H9 (cell line): Measurements from ENCODE around the gene ABCA4. TPM values are rescaled to one million over a fixed set of nuclear protein-coding genes. Genes with fewer than 3 reads are reported as not detected.

ENCODE experiments used
- DNase-seq: peaks from one replicate; pipeline ENCODE4 v3.0.0-alpha.2; 2017
- H2AFZ ChIP-seq: one replicate; pipeline ENCODE4 v1.6.1; 2013; ENCODE audit warnings: mild to moderate bottlenecking, low read length, control low read depth, moderate library complexity
- H2AK5ac ChIP-seq: 2 replicates; pipeline ENCODE4 v1.6.1; 2013; ENCODE audit warnings: low read length, control low read depth, mixed read lengths; ENCODE audit not compliant: insufficient read length
- H2BK120ac ChIP-seq: one replicate; pipeline ENCODE4 v1.6.1; 2013; ENCODE audit warnings: low read depth, mild to moderate bottlenecking, low read length, control low read depth, inconsistent platforms; ENCODE audit not compliant: poor library complexity, severe bottlenecking
- H2BK12ac ChIP-seq: 2 replicates; pipeline ENCODE4 v1.6.1; 2013; ENCODE audit warnings: low read length, control low read depth, mixed read lengths, low read depth; ENCODE audit not compliant: insufficient read length
- H2BK15ac ChIP-seq: 2 replicates; pipeline ENCODE4 v1.6.1; 2013; ENCODE audit warnings: low read depth, low read length, control low read depth
- H2BK20ac ChIP-seq: one replicate; pipeline ENCODE4 v1.6.1; 2013; ENCODE audit warnings: low read depth, mild to moderate bottlenecking, low read length, control low read depth, inconsistent platforms; ENCODE audit not compliant: poor library complexity, severe bottlenecking
- H2BK5ac ChIP-seq: 2 replicates; pipeline ENCODE4 v1.6.1; 2013; ENCODE audit warnings: low read length, control low read depth, mixed read lengths; ENCODE audit not compliant: insufficient read length
- H3K14ac ChIP-seq: 2 replicates; pipeline ENCODE4 v1.6.1; 2013; ENCODE audit warnings: low read length, control low read depth; ENCODE audit not compliant: insufficient read depth
- H3K18ac ChIP-seq: 2 replicates; pipeline ENCODE4 v1.6.1; 2013; ENCODE audit warnings: low read depth, mild to moderate bottlenecking, mixed read lengths, low read length, control low read depth; ENCODE audit not compliant: insufficient read length
- H3K23ac ChIP-seq: 2 replicates; pipeline ENCODE4 v1.6.1; 2013; ENCODE audit warnings: low read length, control low read depth, mixed read lengths, low read depth; ENCODE audit not compliant: insufficient read length
- H3K23me2 ChIP-seq: 2 replicates; pipeline ENCODE4 v1.6.1; 2013; ENCODE audit warnings: low read depth, mild to moderate bottlenecking, mixed read lengths, low read length, control low read depth; ENCODE audit not compliant: insufficient read length, poor library complexity, severe bottlenecking
- H3K27ac ChIP-seq: 2 replicates; pipeline ENCODE4 v1.5.1; 2013; ENCODE audit warnings: low read length, control low read depth, mixed read lengths, low read depth; ENCODE audit not compliant: insufficient read length
- H3K27me3 ChIP-seq: 2 replicates; pipeline ENCODE4 v1.6.1; 2013; ENCODE audit warnings: low read length, control low read depth, inconsistent platforms; ENCODE audit not compliant: insufficient read depth
- H3K4ac ChIP-seq: 2 replicates; pipeline ENCODE4 v1.6.1; 2013; ENCODE audit warnings: low read depth, mild to moderate bottlenecking, control low read depth, inconsistent platforms, low read length, moderate library complexity
- H3K4me1 ChIP-seq: 2 replicates; pipeline ENCODE4 v1.6.1; 2013; ENCODE audit warnings: low read length, control low read depth, inconsistent platforms; ENCODE audit not compliant: insufficient read depth
- H3K4me2 ChIP-seq: 2 replicates; pipeline ENCODE4 v1.6.1; 2013; ENCODE audit warnings: low read length, control low read depth, mixed read lengths; ENCODE audit not compliant: insufficient read length, insufficient read depth
- H3K56ac ChIP-seq: 2 replicates; pipeline ENCODE4 v1.6.1; 2013; ENCODE audit warnings: low read depth, mild to moderate bottlenecking, mixed read lengths, low read length, control low read depth; ENCODE audit not compliant: insufficient read length
- H3K79me1 ChIP-seq: 2 replicates; pipeline ENCODE4 v1.6.1; 2013; ENCODE audit warnings: low read depth, mild to moderate bottlenecking, moderate library complexity, low read length, control low read depth, inconsistent platforms; ENCODE audit not compliant: insufficient read depth, poor library complexity, severe bottlenecking
- H3K79me2 ChIP-seq: 2 replicates; pipeline ENCODE4 v1.6.1; 2013; ENCODE audit warnings: low read length, control low read depth, inconsistent platforms; ENCODE audit not compliant: insufficient read depth
- H3K9ac ChIP-seq: 2 replicates; pipeline ENCODE4 v1.6.1; 2013; ENCODE audit warnings: low read length, control low read depth, mixed read lengths; ENCODE audit not compliant: insufficient read length; ENCODE audit errors: extremely low read depth
- H3K9me3 ChIP-seq: one replicate; pipeline ENCODE4 v1.6.1; 2013; ENCODE audit warnings: low read depth, low read length, inconsistent platforms; ENCODE audit not compliant: control insufficient read depth
- H3T11ph ChIP-seq: one replicate; pipeline ENCODE4 v1.6.1; 2013; ENCODE audit warnings: mild to moderate bottlenecking, low read length, control low read depth, inconsistent platforms
- H4K20me1 ChIP-seq: one replicate; pipeline ENCODE4 v1.6.1; 2013; ENCODE audit not compliant: control insufficient read depth, insufficient read length, insufficient read depth
- H4K5ac ChIP-seq: 2 replicates; pipeline ENCODE4 v1.6.1; 2013; ENCODE audit warnings: low read depth, mild to moderate bottlenecking, mixed read lengths, low read length, control low read depth; ENCODE audit not compliant: insufficient read length
- H4K8ac ChIP-seq: replicated peaks from 2 replicates; pipeline ENCODE4 v1.6.1; 2013; ENCODE audit warnings: low read length, control low read depth, mixed read lengths, low read depth; ENCODE audit not compliant: insufficient read length
- H4K91ac ChIP-seq: 2 replicates; pipeline ENCODE4 v1.6.1; 2013; ENCODE audit warnings: low read depth, mild to moderate bottlenecking, moderate library complexity, mixed read lengths, low read length, control low read depth; ENCODE audit not compliant: insufficient read length
- H3K27ac Mint-ChIP-seq, 3 experiments: 2 replicates in 2 of 3; 3 replicates in 1 of 3; pipeline ENCODE4 v1.8.0; 2020 to 2021; ENCODE audit warnings: mixed read lengths in 3 of 3, mild to moderate bottlenecking in 1 of 3, moderate library complexity in 1 of 3
- H3K27me3 Mint-ChIP-seq: 2 replicates; pipeline ENCODE4 v1.8.0; 2021; ENCODE audit warnings: low read depth, mild to moderate bottlenecking, moderate library complexity, mixed read lengths
- H3K36me3 Mint-ChIP-seq, 3 experiments: 2 replicates in 2 of 3; 3 replicates in 1 of 3; pipeline ENCODE4 v1.8.0; 2020 to 2021; ENCODE audit warnings: low read depth in 3 of 3, mixed read lengths in 3 of 3; ENCODE audit not compliant: insufficient read depth in 1 of 3
- H3K4me1 Mint-ChIP-seq, 2 experiments: 2 replicates each; pipeline ENCODE4 v1.8.0; 2020; ENCODE audit warnings: mixed read lengths in 2 of 2
- H3K4me3 Mint-ChIP-seq, 2 experiments: 2 replicates in 1 of 2; 3 replicates in 1 of 2; pipeline ENCODE4 v1.8.0; 2020 to 2021; ENCODE audit warnings: mild to moderate bottlenecking in 2 of 2, mixed read lengths in 2 of 2, moderate library complexity in 1 of 2
- H3K9me3 Mint-ChIP-seq, 2 experiments: 2 replicates in 1 of 2; 3 replicates in 1 of 2; pipeline ENCODE4 v1.8.0; 2020; ENCODE audit warnings: mild to moderate bottlenecking in 2 of 2, mixed read lengths in 2 of 2, moderate library complexity in 1 of 2
- WGBS: extraction: QIAGEN DNeasy Blood & Tissue Kit; methylation state at CpG from one replicate; pipeline ENCODE4 v1.1.7; 2013; ENCODE audit warnings: missing lambda C conversion rate, low lambda C conversion rate, mixed read lengths; ENCODE audit not compliant: insufficient read length; ENCODE audit errors: extremely low coverage; 5-methylcytosine and 5-hydroxymethylcytosine counted together
- total RNA-seq: library from RNA; stranded (reverse); gene quantifications from 2 replicates; pipeline ENCODE4 v1.2.1, GENCODE V29; 2021
- TF ChIP-seq, protein P1 (sequence below): fragments of 200-600 bp; sonication (generic); conservative IDR thresholded peaks from 3 replicates; pipeline ENCODE4 v1.8.0; 2021; ENCODE audit warnings: antibody characterized with exemption, mild to moderate bottlenecking

Gene ABCA4
- total RNA-seq, 1 experiment from 2014 or later, result not detected

DNA sequence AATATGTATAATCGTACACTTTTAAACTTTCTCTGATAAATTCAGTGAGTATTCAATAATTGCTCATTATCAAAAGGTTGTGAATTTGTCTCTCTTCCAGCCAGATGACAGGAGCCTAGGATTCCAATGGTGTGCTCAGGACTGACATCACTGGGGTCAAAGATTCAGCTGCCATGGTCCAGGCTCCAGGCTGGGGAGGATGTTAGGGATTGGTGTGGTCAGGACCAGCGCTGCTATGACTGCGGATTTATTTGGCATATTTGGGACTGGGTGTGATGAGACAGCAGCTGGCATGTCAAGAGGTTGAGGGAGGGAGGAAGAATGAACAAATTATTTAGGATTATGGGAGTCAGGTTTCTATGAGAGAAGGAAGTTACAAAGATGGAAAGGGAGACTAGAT is 48.2 kb upstream of the ABCA4 start:
- H3K4me1 ChIP-seq, result no peaks in the 10 kb centered on the region
- H3K23me2 ChIP-seq, result no peaks in the 10 kb centered on the region
- no peak overlapping the region for H2AK5ac ChIP-seq
- H2BK5ac ChIP-seq, result no peak overlapping the region
- H3K4ac ChIP-seq, result no peak overlapping the region
- no peak overlapping the region for H2AFZ ChIP-seq
- H3K79me1 ChIP-seq, result no peaks in the 10 kb centered on the region
- no peak overlapping the region for H4K91ac ChIP-seq
- H3K9me3 ChIP-seq, result no peaks in the 10 kb centered on the region
- TF ChIP-seq, protein P1, sequence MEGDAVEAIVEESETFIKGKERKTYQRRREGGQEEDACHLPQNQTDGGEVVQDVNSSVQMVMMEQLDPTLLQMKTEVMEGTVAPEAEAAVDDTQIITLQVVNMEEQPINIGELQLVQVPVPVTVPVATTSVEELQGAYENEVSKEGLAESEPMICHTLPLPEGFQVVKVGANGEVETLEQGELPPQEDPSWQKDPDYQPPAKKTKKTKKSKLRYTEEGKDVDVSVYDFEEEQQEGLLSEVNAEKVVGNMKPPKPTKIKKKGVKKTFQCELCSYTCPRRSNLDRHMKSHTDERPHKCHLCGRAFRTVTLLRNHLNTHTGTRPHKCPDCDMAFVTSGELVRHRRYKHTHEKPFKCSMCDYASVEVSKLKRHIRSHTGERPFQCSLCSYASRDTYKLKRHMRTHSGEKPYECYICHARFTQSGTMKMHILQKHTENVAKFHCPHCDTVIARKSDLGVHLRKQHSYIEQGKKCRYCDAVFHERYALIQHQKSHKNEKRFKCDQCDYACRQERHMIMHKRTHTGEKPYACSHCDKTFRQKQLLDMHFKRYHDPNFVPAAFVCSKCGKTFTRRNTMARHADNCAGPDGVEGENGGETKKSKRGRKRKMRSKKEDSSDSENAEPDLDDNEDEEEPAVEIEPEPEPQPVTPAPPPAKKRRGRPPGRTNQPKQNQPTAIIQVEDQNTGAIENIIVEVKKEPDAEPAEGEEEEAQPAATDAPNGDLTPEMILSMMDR, result no peak
- H3K4me2 ChIP-seq, result no peak overlapping the region
- H3K23ac ChIP-seq, result no peak overlapping the region
- Mint-ChIP-seq H3K27me3 (no peaks in the 10 kb centered on the region), H3K4me1 (no peaks in the 10 kb centered on the region), H3K36me3 (no peaks in the 10 kb centered on the region), H3K4me3 (no peak overlapping the region), H3K9me3 (no peaks in the 10 kb centered on the region; a peak in 1 of 5 replicates), H3K27ac (no peak overlapping the region)
- H4K20me1 ChIP-seq, result no peaks in the 10 kb centered on the region
- H3K14ac ChIP-seq, result no peak overlapping the region
- H3K27ac ChIP-seq, result no peak overlapping the region
- no CpG with 5 or more reads among the region's 3 CpGs for WGBS
- no peak overlapping the region for H3K18ac ChIP-seq
- no peaks in the 10 kb centered on the region for H3K79me2 ChIP-seq
- H2BK12ac ChIP-seq, result no peak overlapping the region
- no peak overlapping the region for H3K9ac ChIP-seq
- H4K8ac ChIP-seq, result no peak overlapping the region
- no peaks in the 10 kb centered on the region for H3K27me3 ChIP-seq
- H3T11ph ChIP-seq, result no peak overlapping the region
- H2BK15ac ChIP-seq, result no peak overlapping the region
- DNase-seq, result no peak
- H4K5ac ChIP-seq, result no peak overlapping the region
- H3K56ac ChIP-seq, result no peak overlapping the region
- no peak overlapping the region for H2BK20ac ChIP-seq
- H2BK120ac ChIP-seq, result no peak overlapping the region
